ENCODE measurements around the gene LGALS9.

DNA sequence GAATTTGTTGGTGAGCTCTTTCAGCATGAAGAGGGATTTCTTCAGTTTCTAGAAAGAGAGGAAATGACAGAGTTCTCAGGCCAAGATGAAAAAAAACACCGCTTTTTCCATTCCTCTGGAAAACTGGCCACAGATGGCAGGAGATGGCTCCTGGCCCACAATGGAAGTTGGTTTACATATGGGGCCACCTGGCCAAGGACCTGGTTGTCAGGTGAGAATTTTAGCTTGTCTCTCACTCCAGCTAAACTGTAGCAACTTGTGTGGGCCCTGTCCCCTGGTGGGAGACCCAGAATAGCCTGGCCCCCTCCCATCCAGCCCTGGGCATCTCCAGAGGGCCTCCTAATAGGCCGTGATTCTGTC is 33.6 kb downstream of the LGALS9 start:
- TF ChIP-seq, protein P1, sequence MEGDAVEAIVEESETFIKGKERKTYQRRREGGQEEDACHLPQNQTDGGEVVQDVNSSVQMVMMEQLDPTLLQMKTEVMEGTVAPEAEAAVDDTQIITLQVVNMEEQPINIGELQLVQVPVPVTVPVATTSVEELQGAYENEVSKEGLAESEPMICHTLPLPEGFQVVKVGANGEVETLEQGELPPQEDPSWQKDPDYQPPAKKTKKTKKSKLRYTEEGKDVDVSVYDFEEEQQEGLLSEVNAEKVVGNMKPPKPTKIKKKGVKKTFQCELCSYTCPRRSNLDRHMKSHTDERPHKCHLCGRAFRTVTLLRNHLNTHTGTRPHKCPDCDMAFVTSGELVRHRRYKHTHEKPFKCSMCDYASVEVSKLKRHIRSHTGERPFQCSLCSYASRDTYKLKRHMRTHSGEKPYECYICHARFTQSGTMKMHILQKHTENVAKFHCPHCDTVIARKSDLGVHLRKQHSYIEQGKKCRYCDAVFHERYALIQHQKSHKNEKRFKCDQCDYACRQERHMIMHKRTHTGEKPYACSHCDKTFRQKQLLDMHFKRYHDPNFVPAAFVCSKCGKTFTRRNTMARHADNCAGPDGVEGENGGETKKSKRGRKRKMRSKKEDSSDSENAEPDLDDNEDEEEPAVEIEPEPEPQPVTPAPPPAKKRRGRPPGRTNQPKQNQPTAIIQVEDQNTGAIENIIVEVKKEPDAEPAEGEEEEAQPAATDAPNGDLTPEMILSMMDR (IDR thresholded peaks at IDR 0.05) = no peak
- TF ChIP-seq SMC3 (IDR thresholded peaks at IDR 0.05; ENCODE audit: low read depth, low read length) = no peak
- no peak for TF ChIP-seq POLR2AphosphoS5 (IDR thresholded peaks at IDR 0.05; ENCODE audit: low read depth, low read length)
- TF ChIP-seq, protein P2, sequence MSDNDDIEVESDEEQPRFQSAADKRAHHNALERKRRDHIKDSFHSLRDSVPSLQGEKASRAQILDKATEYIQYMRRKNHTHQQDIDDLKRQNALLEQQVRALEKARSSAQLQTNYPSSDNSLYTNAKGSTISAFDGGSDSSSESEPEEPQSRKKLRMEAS (IDR thresholded peaks at IDR 0.05; ENCODE audit: low read depth) = no peak
- TF ChIP-seq NFIC (IDR thresholded peaks at IDR 0.05; ENCODE audit: borderline replicate concordance) = no peak
- TF ChIP-seq RCOR1 (IDR thresholded peaks at IDR 0.05; ENCODE audit: low read length) = no peak
- no peak for TF ChIP-seq EP300 (IDR thresholded peaks at IDR 0.05; ENCODE audit: borderline replicate concordance in 1 of 2, low read depth in 1 of 2, low read length in 1 of 2)
- no peak for TF ChIP-seq TCF12 (IDR thresholded peaks at IDR 0.05)
- TF ChIP-seq CHD2 (IDR thresholded peaks at IDR 0.05; ENCODE audit: low read length, partially characterized antibody) = no peak
